GM12878 (cell line): ENCODE data around the gene CFAP54. TPM values are rescaled to one million over a fixed set of nuclear protein-coding genes. Genes with fewer than 3 reads are reported as not detected.

Source experiments
- ATAC-seq: fragments of 200-7000 bp; cut with Tn5 transposase; 3 replicates; pipeline ENCODE4 v1.9.1; 2020; ENCODE audit warnings: mild to moderate bottlenecking, moderate library complexity
- BruUV-seq: library from RNA; stranded (reverse); fragments of 400-500 nt; replicated peaks from 2 replicates; lab custom pipeline; 2021; lab: Mats Ljungman, UMichigan
- CTCF ChIA-PET: fragments of 300-600 bp; sonication (Branson Sonifier 250); formaldehyde crosslinking; extraction: SDS; loops from one replicate; lab custom pipeline; 2021; ENCODE audit warnings: inconsistent platforms; lab: Yijun Ruan, JAX
- POLR2A ChIA-PET: fragments of 350-600 bp; formaldehyde crosslinking; extraction: SDS; loops from one replicate; lab custom pipeline; 2021; ENCODE audit warnings: inconsistent platforms; lab: Charles Lee
- RAD21 ChIA-PET: fragments of 300-600 bp; sonication (Branson Sonifier 250); formaldehyde crosslinking; loops from one replicate; lab custom pipeline; 2023; ENCODE audit warnings: antibody characterized with exemption; ENCODE audit not compliant: unreplicated experiment; lab: Charles Lee
- SMC1A ChIA-PET: fragments of 300-600 bp; sonication (Branson Sonifier 250); formaldehyde crosslinking; loops from one replicate; lab custom pipeline; 2023; ENCODE audit not compliant: unreplicated experiment, uncharacterized antibody; lab: Charles Lee
- DNase-seq: peaks from one replicate; pipeline ENCODE4 v3.0.0-alpha.2; 2011; ENCODE audit warnings: low read depth, low spot score
- FAIRE-seq: peaks from 3 replicates; lab custom pipeline; 2011; peaks lifted over from hg19 to GRCh38; lab: Jason Lieb, UNC
- H2AFZ ChIP-seq: 2 replicates; pipeline ENCODE4 v1.6.0; 2011; ENCODE audit warnings: low read depth, low read length, control low read depth; ENCODE audit not compliant: control insufficient read depth
- H3K27ac ChIP-seq: 2 replicates; pipeline ENCODE4 v1.5.1; 2011; ENCODE audit warnings: control low read depth; ENCODE audit not compliant: control insufficient read depth, insufficient read depth
- H3K27me3 ChIP-seq, 2 experiments: replicated peaks in 1 of 2; 2 replicates each; pipeline versions ENCODE4 v1.6.0 to v1.6.1; 2011; ENCODE audit warnings: low read length in 1 of 2; ENCODE audit not compliant: control insufficient read depth in 2 of 2, insufficient read depth in 2 of 2
- H3K36me3 ChIP-seq, 2 experiments: 2 replicates each; pipeline ENCODE4 v1.5.1; 2011; ENCODE audit warnings: low read length in 1 of 2; ENCODE audit not compliant: control insufficient read depth in 2 of 2, insufficient read depth in 2 of 2
- H3K4me1 ChIP-seq: 2 replicates; pipeline ENCODE4 v1.6.1; 2011; ENCODE audit warnings: mild to moderate bottlenecking, low read length, moderate library complexity, mixed read lengths; ENCODE audit not compliant: control insufficient read depth, insufficient read depth
- H3K4me2 ChIP-seq: 2 replicates; pipeline ENCODE4 v1.6.0; 2011; ENCODE audit warnings: control low read depth; ENCODE audit not compliant: control insufficient read depth, insufficient read depth
- H3K4me3 ChIP-seq: fragments of 200-600 bp; sonication (generic); 2 replicates; pipeline ENCODE4 v1.5.1; 2016
- H3K79me2 ChIP-seq: 2 replicates; pipeline ENCODE4 v1.6.0; 2011; ENCODE audit warnings: low read length; ENCODE audit not compliant: control insufficient read depth, insufficient read depth
- H3K9ac ChIP-seq: 2 replicates; pipeline ENCODE4 v1.8.0; 2011; ENCODE audit warnings: low read length, control low read depth, mixed read lengths; ENCODE audit not compliant: control insufficient read depth, insufficient read depth
- H3K9me3 ChIP-seq: replicated peaks from 3 replicates; pipeline ENCODE4 v1.5.1; 2011; ENCODE audit warnings: mild to moderate bottlenecking, low read length; ENCODE audit not compliant: control insufficient read depth, insufficient read depth
- H4K20me1 ChIP-seq: 2 replicates; pipeline ENCODE4 v1.6.0; 2011; ENCODE audit not compliant: control insufficient read depth, insufficient read depth
- CBX3 ChIP-seq: fragments of 200-600 bp; sonication (generic); IDR thresholded peaks from 2 replicates; pipeline ENCODE4 v1.6.1; 2016; ENCODE audit warnings: low read depth, borderline replicate concordance
- ESRRA ChIP-seq: IDR thresholded peaks from 2 replicates; pipeline ENCODE4 v1.6.1; 2012; ENCODE audit warnings: mild to moderate bottlenecking, low read length, improper control_type of control experiment
- GATAD2B ChIP-seq: fragments of 450-650 bp; conservative IDR thresholded peaks from 2 replicates; pipeline ENCODE4 v1.6.1; 2017; ENCODE audit warnings: low read depth, mild to moderate bottlenecking, moderate library complexity
- RCOR1 ChIP-seq: conservative IDR thresholded peaks from 2 replicates; pipeline ENCODE4 v1.6.1; 2012; ENCODE audit warnings: low read depth, low read length, improper control_type of control experiment
- RELA ChIP-seq: fragments of 450-650 bp; IDR thresholded peaks from 2 replicates; pipeline ENCODE4 v1.8.0; 2014; ENCODE audit warnings: borderline replicate concordance; ENCODE audit not compliant: partially characterized antibody
- TAF1 ChIP-seq: IDR thresholded peaks from 2 replicates; pipeline ENCODE4 v1.6.1; 2011; ENCODE audit warnings: mild to moderate bottlenecking, low read depth, low read length, borderline replicate concordance
- WRNIP1 ChIP-seq: IDR thresholded peaks from 2 replicates; pipeline ENCODE4 v1.6.1; 2011; ENCODE audit warnings: low read depth, low read length, improper control_type of control experiment, borderline replicate concordance
- ZNF217 ChIP-seq: fragments of 450-650 bp; IDR thresholded peaks from 2 replicates; pipeline ENCODE4 v1.6.1; 2017; ENCODE audit warnings: antibody characterized with exemption, mild to moderate bottlenecking
- ZNF24 ChIP-seq: fragments of 450-650 bp; IDR thresholded peaks from 2 replicates; pipeline ENCODE4 v1.6.1; 2017; ENCODE audit warnings: antibody characterized with exemption, mild to moderate bottlenecking
- WGBS: methylation state at CpG from one replicate; pipeline ENCODE4 v1.1.6; 2016; ENCODE audit warnings: low lambda C conversion rate; ENCODE audit not compliant: insufficient replicate concordance, insufficient coverage; ENCODE audit errors: missing lambda C conversion rate; 5-methylcytosine and 5-hydroxymethylcytosine counted together
- in situ Hi-C: fragments of 300-500 bp; cut with MboI; formaldehyde crosslinking; loops from 9 replicates; pipeline ENCODE4 v1.14.3; 2018; ENCODE audit warnings: mixed read lengths
- intact Hi-C: fragments of 100-400 bp; cut with micrococcal nuclease; formaldehyde crosslinking; loops from one replicate; pipeline ENCODE4 v1.14.2; 2022; ENCODE audit not compliant: unreplicated experiment
- polyA plus RNA-seq, 11 experiments: library from polyadenylated mRNA; depleted of rRNA in 4 of 11; unstranded in 6 of 11; stranded (reverse) in 5 of 11; fragments of >200 nt; fragmentation: Nextera tagmentation in 4 of 11; fragmentation: Illumina TruSeq in 1 of 11; extraction: Ambion mirVana in 4 of 11; extraction: Trizol in 1 of 11; gene quantifications; 1 replicate in 1 of 11; 2 replicates in 10 of 11; pipeline versions ENCODE4 v1.2.1 to v1.2.3, GENCODE V29; 2011 to 2016; ENCODE audit warnings: inconsistent platforms in 2 of 11, missing spikeins in 2 of 11, low read depth in 1 of 11
- total RNA-seq, 4 experiments: library from RNA; depleted of rRNA in 3 of 4; stranded (reverse); fragments of >200 nt in 3 of 4; fragmentation: Illumina TruSeq in 1 of 4; extraction: Trizol in 1 of 4; gene quantifications; 2 replicates each; pipeline versions ENCODE4 v1.2.1 to v1.2.3, GENCODE V29; 2013 to 2021
- TF ChIP-seq, protein P1 (sequence below): IDR thresholded peaks from 2 replicates; pipeline ENCODE4 v1.6.1; 2011; ENCODE audit warnings: low read depth, low read length, improper control_type of control experiment, borderline replicate concordance
- TF ChIP-seq, protein P2 (sequence below): fragments of 450-650 bp; IDR thresholded peaks from 2 replicates; pipeline ENCODE4 v1.6.1; 2017; ENCODE audit warnings: antibody characterized with exemption, mild to moderate bottlenecking, moderate library complexity
- TF ChIP-seq, protein P3 (sequence below): fragments of 450-650 bp; formaldehyde crosslinking; IDR thresholded peaks from 2 replicates; pipeline ENCODE4 v1.4.0; 2022; ENCODE audit warnings: mild to moderate bottlenecking, moderate library complexity

CFAP54 gene
- total and polyA plus RNA-seq, 10 of the 15 experiments (the other 5 are each of a cell fraction or from before 2014, with no cell fraction given) = 0.19 to 1.5 (median 0.56) TPM

DNA sequence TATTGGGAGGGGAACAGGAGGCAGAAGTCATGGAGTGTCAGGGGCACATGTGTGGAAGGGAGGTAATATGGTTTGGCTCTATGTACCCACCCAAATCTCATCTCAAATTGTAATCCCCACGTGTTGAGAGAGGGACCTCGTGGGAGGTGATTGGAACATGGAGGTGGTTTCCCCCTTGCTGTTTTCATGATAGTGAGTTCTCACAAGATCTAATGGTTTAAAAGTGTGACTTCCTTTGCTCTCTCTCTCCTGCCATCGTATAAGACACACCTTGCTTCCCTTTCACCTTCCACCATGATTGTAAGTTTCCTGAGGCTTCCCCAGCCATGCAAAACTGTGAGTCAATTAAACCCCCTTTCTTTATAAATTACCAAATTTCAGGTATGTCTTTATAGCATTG lies 47.6 kb upstream of the CFAP54 start:
- intact Hi-C loops (no loop called here), in situ Hi-C loops (no loop called here)
- FAIRE-seq (no peak), ATAC-seq (no peak), DNase-seq (no peak)
- Histone ChIP-seq H3K36me3 (no peaks in the 10 kb centered on the region), H2AFZ (no peak overlapping the region), H3K4me2 (no peak overlapping the region), H3K4me1 (no peaks in the 10 kb centered on the region), H3K27ac (no peak overlapping the region), H3K9me3 (no peaks in the 10 kb centered on the region; the same call in 2 of the 3 replicates), H3K9ac (no peak overlapping the region), H3K27me3 (no peaks in the 10 kb centered on the region), H4K20me1 (no peaks in the 10 kb centered on the region), H3K79me2 (no peaks in the 10 kb centered on the region), H3K4me3 (no peak overlapping the region)
- SMC1A ChIA-PET = no interaction called here
- CTCF ChIA-PET = no interaction called here
- BruUV-seq = no TSS peak
- RAD21 ChIA-PET = no interaction called here
- POLR2A ChIA-PET = no interaction called here
- TF ChIP-seq CBX3 = no peak
- no peak for TF ChIP-seq RCOR1
- no peak for TF ChIP-seq ESRRA
- no peak for TF ChIP-seq WRNIP1
- TF ChIP-seq, protein P1, sequence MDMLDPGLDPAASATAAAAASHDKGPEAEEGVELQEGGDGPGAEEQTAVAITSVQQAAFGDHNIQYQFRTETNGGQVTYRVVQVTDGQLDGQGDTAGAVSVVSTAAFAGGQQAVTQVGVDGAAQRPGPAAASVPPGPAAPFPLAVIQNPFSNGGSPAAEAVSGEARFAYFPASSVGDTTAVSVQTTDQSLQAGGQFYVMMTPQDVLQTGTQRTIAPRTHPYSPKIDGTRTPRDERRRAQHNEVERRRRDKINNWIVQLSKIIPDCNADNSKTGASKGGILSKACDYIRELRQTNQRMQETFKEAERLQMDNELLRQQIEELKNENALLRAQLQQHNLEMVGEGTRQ = no peak
- TF ChIP-seq GATAD2B = no peak
- TF ChIP-seq ZNF217 = no peak
- TF ChIP-seq, protein P2, sequence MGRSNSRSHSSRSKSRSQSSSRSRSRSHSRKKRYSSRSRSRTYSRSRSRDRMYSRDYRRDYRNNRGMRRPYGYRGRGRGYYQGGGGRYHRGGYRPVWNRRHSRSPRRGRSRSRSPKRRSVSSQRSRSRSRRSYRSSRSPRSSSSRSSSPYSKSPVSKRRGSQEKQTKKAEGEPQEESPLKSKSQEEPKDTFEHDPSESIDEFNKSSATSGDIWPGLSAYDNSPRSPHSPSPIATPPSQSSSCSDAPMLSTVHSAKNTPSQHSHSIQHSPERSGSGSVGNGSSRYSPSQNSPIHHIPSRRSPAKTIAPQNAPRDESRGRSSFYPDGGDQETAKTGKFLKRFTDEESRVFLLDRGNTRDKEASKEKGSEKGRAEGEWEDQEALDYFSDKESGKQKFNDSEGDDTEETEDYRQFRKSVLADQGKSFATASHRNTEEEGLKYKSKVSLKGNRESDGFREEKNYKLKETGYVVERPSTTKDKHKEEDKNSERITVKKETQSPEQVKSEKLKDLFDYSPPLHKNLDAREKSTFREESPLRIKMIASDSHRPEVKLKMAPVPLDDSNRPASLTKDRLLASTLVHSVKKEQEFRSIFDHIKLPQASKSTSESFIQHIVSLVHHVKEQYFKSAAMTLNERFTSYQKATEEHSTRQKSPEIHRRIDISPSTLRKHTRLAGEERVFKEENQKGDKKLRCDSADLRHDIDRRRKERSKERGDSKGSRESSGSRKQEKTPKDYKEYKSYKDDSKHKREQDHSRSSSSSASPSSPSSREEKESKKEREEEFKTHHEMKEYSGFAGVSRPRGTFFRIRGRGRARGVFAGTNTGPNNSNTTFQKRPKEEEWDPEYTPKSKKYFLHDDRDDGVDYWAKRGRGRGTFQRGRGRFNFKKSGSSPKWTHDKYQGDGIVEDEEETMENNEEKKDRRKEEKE = no peak
- no peak for TF ChIP-seq ZNF24
- TF ChIP-seq, protein P3, sequence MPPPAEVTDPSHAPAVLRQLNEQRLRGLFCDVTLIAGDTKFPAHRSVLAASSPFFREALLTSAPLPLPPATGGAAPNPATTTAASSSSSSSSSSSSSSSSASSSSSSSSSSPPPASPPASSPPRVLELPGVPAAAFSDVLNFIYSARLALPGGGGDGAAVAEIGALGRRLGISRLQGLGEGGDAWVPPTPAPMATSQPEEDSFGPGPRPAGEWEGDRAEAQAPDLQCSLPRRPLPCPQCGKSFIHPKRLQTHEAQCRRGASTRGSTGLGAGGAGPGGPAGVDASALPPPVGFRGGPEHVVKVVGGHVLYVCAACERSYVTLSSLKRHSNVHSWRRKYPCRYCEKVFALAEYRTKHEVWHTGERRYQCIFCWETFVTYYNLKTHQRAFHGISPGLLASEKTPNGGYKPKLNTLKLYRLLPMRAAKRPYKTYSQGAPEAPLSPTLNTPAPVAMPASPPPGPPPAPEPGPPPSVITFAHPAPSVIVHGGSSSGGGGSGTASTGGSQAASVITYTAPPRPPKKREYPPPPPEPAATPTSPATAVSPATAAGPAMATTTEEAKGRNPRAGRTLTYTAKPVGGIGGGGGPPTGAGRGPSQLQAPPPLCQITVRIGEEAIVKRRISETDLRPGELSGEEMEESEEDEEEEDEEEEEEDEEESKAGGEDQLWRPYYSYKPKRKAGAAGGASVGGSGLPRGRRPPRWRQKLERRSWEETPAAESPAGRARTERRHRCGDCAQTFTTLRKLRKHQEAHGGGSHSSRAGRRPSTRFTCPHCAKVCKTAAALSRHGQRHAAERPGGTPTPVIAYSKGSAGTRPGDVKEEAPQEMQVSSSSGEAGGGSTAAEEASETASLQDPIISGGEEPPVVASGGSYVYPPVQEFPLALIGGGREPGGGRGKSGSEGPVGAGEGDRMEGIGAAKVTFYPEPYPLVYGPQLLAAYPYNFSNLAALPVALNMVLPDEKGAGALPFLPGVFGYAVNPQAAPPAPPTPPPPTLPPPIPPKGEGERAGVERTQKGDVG (CRISPR knock-in tag) = no peak
- no peak for TF ChIP-seq TAF1
- TF ChIP-seq RELA = no peak
- WGBS = 0% methylated on average over 3 of the region's 3 CpGs
